Stimulated activated CD4-positive, alpha-beta T cell treated with anti-CD3 and anti-CD28 coated beads, Interleukin-2, amount 100 ng/mL, for 48 hours (primary cell): ENCODE measurements around the gene MYLK4.

Experiments
- DNase-seq, 2 donors: peaks; one replicate each; pipeline ENCODE4 v3.0.0-alpha.2; 2020

MYLK4 gene

GRCh38 chr6:2754911-2755310 is 4.2 kb upstream of the MYLK4 start:
- DNase-seq: no peak

- DNase-seq: no peak
Measured at GRCh38 chr6:2754393-2754792, 3.7 kb upstream of the MYLK4 start.

- no peak for DNase-seq
Measured at GRCh38 chr6:2753743-2754142, 3.0 kb upstream of the MYLK4 start.

DNA sequence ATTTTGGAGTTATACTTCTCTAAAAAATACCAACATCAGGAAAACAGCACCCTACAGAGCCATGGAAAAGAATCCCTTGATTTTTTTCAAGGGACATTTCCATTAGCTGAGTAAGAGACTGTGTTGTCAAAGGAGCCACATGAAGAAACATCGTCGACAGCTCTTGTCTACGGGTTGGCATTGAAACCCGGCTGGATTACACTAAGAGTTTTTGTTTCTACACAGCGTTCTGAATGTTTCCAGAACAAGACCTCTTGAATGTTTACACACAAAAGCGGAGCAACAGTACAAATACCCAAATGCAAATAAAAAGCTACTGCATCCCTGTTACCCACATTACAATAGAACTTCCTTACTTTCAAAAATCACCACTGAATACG is 2.4 kb upstream of the MYLK4 start:
- DNase-seq: no peak

- DNase-seq: no peak
Measured at GRCh38 chr6:2752477-2753109, 1.9 kb upstream of the MYLK4 start.

GRCh38 chr6:2751871-2752270 is 1.1 kb upstream of the MYLK4 start:
- no peak for DNase-seq

DNA sequence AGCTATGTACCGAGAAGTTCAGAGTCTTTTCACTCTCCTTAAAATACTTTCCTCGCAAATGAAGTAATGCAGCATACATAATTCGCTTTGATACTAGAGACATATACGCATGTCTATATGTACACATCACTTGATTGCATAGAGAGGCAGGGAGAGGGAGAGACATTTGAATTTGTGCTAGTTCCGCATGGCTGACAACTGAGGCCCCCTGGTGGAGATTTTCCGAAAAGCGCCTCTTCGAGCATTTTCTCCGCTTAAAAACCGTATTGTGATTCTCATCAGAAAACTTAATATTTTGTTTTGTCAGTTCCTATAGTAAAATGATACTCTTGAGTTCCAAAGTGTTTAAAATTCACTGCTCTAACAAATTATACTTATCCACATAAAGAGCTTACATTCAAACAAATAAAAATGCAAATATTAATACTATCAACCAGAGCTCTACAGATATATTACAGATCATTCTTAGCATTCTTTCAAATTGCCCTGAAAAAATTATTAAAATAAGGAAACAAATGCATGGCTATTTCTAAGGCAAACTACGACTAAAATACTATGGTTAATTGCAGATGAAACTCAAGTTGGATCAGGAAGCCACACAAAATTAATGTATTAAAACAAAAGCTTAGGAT is 637 bp downstream of the MYLK4 start:
- peak; percentile 64 to 72 for DNase-seq

- no peak for DNase-seq
Measured at GRCh38 chr6:2748183-2748582, 2.5 kb downstream of the MYLK4 start.

- DNase-seq: no peak
Measured at GRCh38 chr6:2746557-2747061, 4.1 kb downstream of the MYLK4 start.

GRCh38 chr6:2745246-2745645 is 5.5 kb downstream of the MYLK4 start:
- no peak for DNase-seq

- no peak for DNase-seq
Measured at GRCh38 chr6:2744778-2745177, 5.9 kb downstream of the MYLK4 start.

DNA sequence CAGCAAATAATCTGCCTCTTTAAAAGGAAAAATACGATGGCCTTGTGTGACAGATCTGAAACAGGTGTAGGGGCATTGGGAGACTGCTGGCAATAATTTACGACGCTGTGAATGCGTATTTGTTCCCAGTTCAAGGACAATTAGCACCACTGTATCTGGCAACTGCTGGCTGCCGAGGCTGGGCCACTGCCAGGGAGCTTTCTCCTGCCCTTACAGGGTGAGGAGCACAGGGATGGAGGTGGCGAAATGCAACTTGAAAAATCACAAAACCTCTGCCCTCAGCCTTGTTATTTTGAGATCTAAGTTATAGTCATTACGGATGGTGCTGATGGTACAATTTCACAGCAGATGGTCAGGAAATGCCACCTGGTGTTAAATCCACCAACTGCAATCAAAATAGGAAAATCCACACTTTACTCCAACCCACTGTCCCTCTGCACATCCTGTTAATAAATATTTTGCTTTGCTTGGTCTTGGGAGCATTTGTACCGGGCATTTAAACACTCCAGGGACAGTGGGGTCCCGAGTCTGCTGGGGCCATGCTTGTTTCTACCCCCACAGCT is 6.4 kb downstream of the MYLK4 start:
- DNase-seq: no peak

- no peak for DNase-seq
Measured at GRCh38 chr6:2743280-2744208, 7.2 kb downstream of the MYLK4 start.

DNA sequence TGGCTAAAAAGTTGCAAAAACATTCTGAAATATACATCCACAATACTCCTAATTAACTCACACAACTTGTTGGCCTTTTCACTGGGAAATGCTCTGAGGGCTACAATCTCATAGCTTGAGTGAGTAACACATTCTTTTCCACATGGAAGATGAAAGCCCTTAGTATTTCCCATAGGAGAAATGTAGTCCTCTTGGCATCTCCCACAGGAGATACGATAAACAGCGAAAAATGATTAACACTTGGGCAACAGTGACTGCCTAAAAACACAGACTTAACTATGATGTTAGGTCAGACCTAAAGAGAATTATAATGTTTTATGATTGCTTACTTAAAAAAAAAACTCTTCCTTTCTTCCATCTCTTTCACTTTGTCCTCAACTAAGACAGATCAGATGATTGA is 9.0 kb downstream of the MYLK4 start:
- no peak for DNase-seq

- DNase-seq: no peak
Measured at GRCh38 chr6:2740581-2740980, 10.1 kb downstream of the MYLK4 start.

DNA sequence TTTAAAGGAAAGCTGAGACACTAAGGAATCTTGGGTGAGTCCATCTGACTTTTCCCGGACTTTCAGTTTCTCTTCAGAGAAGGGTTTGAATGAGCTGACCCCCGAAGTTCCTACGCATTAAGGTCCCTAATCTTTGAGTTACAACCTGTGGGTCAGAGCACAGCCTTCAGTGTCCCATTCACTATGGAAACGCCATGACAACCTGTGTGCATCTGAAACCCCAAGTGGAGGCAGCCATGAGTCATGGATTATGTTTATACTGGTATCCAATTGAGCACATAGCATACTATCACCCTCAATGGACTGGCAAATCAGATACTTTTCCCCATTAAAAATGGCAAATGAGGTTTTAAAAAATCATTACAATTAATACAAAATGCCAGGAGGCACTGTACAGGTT is 11.4 kb downstream of the MYLK4 start:
- no peak for DNase-seq

DNA sequence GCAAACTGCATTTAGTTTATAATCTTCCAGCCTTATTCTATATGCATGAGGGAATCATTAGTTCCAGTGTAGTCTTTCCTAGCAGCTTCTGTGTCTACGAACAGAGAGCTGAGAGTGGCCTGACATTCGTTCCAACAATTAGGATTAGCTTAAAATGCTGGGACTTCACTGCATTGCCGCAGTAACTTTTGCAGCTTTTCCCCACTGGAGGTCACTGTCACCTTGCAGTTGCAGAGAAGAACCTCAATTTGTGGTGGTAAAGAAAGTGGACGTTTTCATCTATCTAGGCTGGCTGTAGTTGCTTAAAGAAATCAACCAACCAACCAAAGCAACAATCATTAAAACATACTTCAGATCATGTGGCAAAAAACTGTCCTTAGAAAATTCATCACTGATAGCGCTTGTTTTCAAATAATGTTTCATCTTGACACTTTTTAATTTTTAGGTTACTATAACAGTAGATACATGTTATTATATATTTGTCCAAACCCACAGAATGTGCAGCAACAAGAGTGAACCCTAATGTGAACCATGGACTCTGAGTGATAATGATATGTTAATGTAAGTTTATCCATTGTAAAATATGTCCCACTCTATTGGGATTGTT is 12.2 kb downstream of the MYLK4 start:
- DNase-seq: peak; percentile 30 to 31

GRCh38 chr6:2737885-2738284 is 12.8 kb downstream of the MYLK4 start:
- DNase-seq: no peak

DNA sequence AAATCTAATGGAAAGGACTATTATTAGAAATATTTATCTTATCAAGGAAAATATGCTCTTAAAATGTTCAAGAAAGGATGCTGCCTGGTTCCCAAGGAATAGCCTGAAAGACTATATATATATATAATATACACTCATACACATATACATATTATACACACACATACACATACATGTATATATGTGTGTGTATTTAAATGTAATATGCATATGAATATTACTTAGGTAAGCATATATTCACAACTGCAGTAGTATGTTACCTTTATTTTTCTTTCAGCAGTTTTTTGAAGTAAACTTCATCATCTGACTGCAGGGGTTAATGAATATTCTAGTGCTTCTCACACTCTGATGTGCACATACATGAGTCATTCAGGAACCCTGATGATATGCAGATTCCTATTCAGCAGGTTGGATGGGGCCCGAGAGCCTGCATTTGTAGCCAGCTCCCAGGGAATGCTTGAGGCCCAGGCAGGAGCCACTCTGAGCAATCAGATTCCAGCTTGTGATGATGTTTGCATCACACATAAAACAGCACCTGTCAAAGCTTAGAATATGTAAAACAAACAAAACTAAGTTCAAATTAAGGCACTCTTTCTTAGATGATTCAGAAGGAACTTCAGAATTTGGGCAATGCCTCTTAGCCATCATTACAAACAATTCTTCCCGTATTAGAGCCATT is 16.1 kb downstream of the MYLK4 start:
- no peak for DNase-seq

- DNase-seq: no peak
Measured at GRCh38 chr6:2733736-2734480, 16.8 kb downstream of the MYLK4 start.

- peak; percentile 11 to 36 for DNase-seq
Measured at GRCh38 chr6:2733324-2733723, 17.4 kb downstream of the MYLK4 start.
